CD4-positive, CD25-positive, alpha-beta regulatory T cell (primary cell): Measurements from ENCODE around the gene RBFOX2. TPM values are rescaled to one million over a fixed set of nuclear protein-coding genes. Genes with fewer than 3 reads are reported as not detected.

Source experiments
- ATAC-seq, 2 donors: fragments of 150-1000 bp; cut with Tn5 transposase; one replicate each; pipeline ENCODE4 v1.10.0; 2021; ENCODE audit warnings: low read depth in 2 of 2, moderate number of reproducible peaks in 2 of 2, moderate library complexity in 1 of 2
- DNase-seq, 3 donors: peaks; one replicate each; pipeline versions ENCODE4 v3.0.0 to v3.0.0-alpha.2; 2012 to 2022; ENCODE audit warnings: mixed read lengths in 1 of 3
- H3K27ac ChIP-seq: one replicate; pipeline ENCODE4 v1.7.0; 2013; ENCODE audit warnings: mild to moderate bottlenecking, low read length; ENCODE audit not compliant: insufficient read depth, poor library complexity, severe bottlenecking
- H3K27me3 ChIP-seq: one replicate; pipeline ENCODE4 v1.7.0; 2013; ENCODE audit warnings: low read length; ENCODE audit not compliant: control insufficient read depth, insufficient read depth
- H3K36me3 ChIP-seq: one replicate; pipeline ENCODE4 v1.7.0; 2013; ENCODE audit warnings: mild to moderate bottlenecking, low read length, moderate library complexity; ENCODE audit not compliant: control insufficient read depth, insufficient read depth
- H3K4me1 ChIP-seq: 2 replicates; pipeline ENCODE4 v1.7.0; 2013; ENCODE audit warnings: mild to moderate bottlenecking, low read length; ENCODE audit not compliant: insufficient read depth, control insufficient read depth, poor library complexity, severe bottlenecking
- H3K4me3 ChIP-seq: one replicate; pipeline ENCODE4 v1.7.0; 2013; ENCODE audit warnings: low read depth, mild to moderate bottlenecking, low read length, moderate library complexity
- H3K9me3 ChIP-seq, 2 experiments: 1 replicate in 1 of 2; 2 replicates in 1 of 2; pipeline ENCODE4 v1.7.0; 2013; ENCODE audit warnings: low read length in 2 of 2, mild to moderate bottlenecking in 1 of 2, moderate library complexity in 1 of 2; ENCODE audit not compliant: control insufficient read depth in 2 of 2
- H3K27ac Mint-ChIP-seq, 3 donors: one replicate each; pipeline ENCODE4 v1.8.0; 2020 to 2022; ENCODE audit warnings: mild to moderate bottlenecking in 3 of 3, mixed read lengths in 3 of 3, moderate library complexity in 2 of 3
- H3K27me3 Mint-ChIP-seq: one replicate; pipeline ENCODE4 v1.8.0; 2022; ENCODE audit warnings: mild to moderate bottlenecking, mixed read lengths
- H3K36me3 Mint-ChIP-seq: one replicate; pipeline ENCODE4 v1.8.0; 2020; ENCODE audit warnings: mixed read lengths
- H3K4me1 Mint-ChIP-seq, 4 donors: one replicate each; pipeline ENCODE4 v1.8.0; 2020 to 2022; ENCODE audit warnings: mixed read lengths in 4 of 4, mild to moderate bottlenecking in 1 of 4
- H3K4me3 Mint-ChIP-seq, 4 donors: one replicate each; pipeline ENCODE4 v1.8.0; 2020 to 2022; ENCODE audit warnings: mild to moderate bottlenecking in 4 of 4, mixed read lengths in 4 of 4, moderate library complexity in 3 of 4
- H3K9me3 Mint-ChIP-seq, 7 donors: one replicate each; pipeline ENCODE4 v1.8.0; 2020 to 2022; ENCODE audit warnings: mixed read lengths in 7 of 7, mild to moderate bottlenecking in 3 of 7, moderate library complexity in 2 of 7
- polyA plus RNA-seq, 4 donors: library from polyadenylated mRNA; unstranded; fragments of 300-500 nt; fragmentation: Illumina TruSeq; gene quantifications; one replicate each; pipeline ENCODE4 v1.2.3, GENCODE V29; 2021
- total RNA-seq: library from RNA; stranded (reverse); gene quantifications from one replicate; pipeline ENCODE4 v1.2.3, GENCODE V29; 2022

RBFOX2 gene
- total and polyA plus RNA-seq, 5 donors from 2014 or later = 0.25 to 0.52 TPM; not detected in 3

DNA sequence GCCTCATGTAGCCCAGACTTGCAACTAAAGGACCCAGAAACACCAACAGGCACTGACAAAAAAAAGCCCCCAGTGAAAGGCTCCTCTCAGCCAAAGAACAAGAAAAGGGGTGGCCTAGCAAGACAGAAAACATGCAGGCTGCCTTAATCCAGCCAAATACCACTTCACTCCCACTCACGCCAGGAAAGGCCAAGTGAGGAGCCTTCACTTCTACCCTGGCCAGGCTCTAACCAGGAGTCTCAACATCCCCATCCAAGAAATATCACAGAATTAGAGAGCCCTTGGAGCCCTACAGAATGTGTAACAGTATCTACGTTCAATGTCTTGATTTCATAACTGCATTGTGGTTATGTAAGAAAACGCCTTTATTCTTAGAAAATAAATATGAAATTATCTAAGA lies 162.0 kb downstream of the RBFOX2 start:
- Mint-ChIP-seq H3K4me3 (no peak overlapping the region), H3K27me3 (peaks cover 24% of the 10 kb centered on the region), H3K4me1 (no peaks in the 10 kb centered on the region), H3K9me3 (peaks cover 0 to 2% (median 0%) of the 10 kb centered on the region in 7 donors), H3K27ac (no peak overlapping the region), H3K36me3 (no peaks in the 10 kb centered on the region)
- Histone ChIP-seq H3K27me3 (no peaks in the 10 kb centered on the region), H3K4me1 (no peaks in the 10 kb centered on the region), H3K27ac (no peak overlapping the region), H3K36me3 (no peaks in the 10 kb centered on the region), H3K9me3 (no peaks in the 10 kb centered on the region), H3K4me3 (no peak overlapping the region)
- DNase-seq = no peak
- no peak for ATAC-seq

DNA sequence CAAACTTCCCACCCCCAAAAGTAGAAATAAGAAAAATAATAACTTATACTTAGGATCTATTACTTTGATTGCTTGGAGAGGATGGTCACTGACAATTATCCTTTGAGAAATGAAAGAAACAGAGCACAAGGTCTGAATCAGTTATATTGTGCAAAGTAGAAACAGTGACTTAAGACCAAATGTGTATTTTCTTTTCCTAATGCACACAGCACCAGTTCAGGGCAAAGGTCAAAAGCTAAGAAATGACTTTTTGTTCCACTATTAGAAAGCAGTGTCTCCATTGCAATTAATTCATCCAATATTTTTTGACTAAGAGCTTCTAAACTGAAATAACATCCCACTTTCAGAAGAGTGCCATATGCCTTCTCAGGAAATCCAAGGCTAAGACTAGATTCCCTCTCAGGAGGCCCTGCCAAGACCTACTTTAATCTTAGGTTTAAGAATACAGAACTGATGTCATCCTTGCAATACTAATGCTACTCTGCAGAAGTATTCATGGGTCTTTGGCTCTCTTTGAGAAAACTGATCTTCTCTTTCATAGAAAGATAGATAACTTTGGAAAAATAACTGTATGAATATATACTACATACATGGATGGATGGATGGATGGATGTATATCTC lies 164.0 kb downstream of the RBFOX2 start:
- no peaks in the 10 kb centered on the region for H3K36me3 Mint-ChIP-seq
- H3K36me3 ChIP-seq = no peaks in the 10 kb centered on the region
- H3K27me3 ChIP-seq = no peaks in the 10 kb centered on the region
- no peaks in the 10 kb centered on the region for H3K4me1 ChIP-seq
- H3K4me3 Mint-ChIP-seq = no peak overlapping the region
- no peaks in the 10 kb centered on the region for H3K9me3 ChIP-seq
- H3K4me3 ChIP-seq = no peak overlapping the region
- no peaks in the 10 kb centered on the region for H3K4me1 Mint-ChIP-seq
- ATAC-seq (no peak), DNase-seq (no peak)
- no peak overlapping the region for H3K27ac ChIP-seq
- peaks cover 12% of the 10 kb centered on the region for H3K27me3 Mint-ChIP-seq
- H3K27ac Mint-ChIP-seq = no peak overlapping the region
- H3K9me3 Mint-ChIP-seq = no peaks in the 10 kb centered on the region

GRCh38 chr22:35863432-35863831 lies 165.2 kb downstream of the RBFOX2 start:
- no peaks in the 10 kb centered on the region for H3K36me3 Mint-ChIP-seq
- ATAC-seq (no peak), DNase-seq (no peak)
- H3K27ac Mint-ChIP-seq = no peak overlapping the region
- Histone ChIP-seq H3K9me3 (no peaks in the 10 kb centered on the region), H3K27me3 (no peaks in the 10 kb centered on the region), H3K4me3 (no peak overlapping the region), H3K4me1 (no peaks in the 10 kb centered on the region), H3K27ac (no peak overlapping the region), H3K36me3 (no peaks in the 10 kb centered on the region)
- peaks cover 9% of the 10 kb centered on the region for H3K27me3 Mint-ChIP-seq
- H3K9me3 Mint-ChIP-seq = no peaks in the 10 kb centered on the region
- H3K4me1 Mint-ChIP-seq = no peaks in the 10 kb centered on the region
- H3K4me3 Mint-ChIP-seq = no peak overlapping the region

- Mint-ChIP-seq H3K36me3 (no peaks in the 10 kb centered on the region), H3K9me3 (no peaks in the 10 kb centered on the region), H3K4me3 (no peak overlapping the region), H3K4me1 (no peaks in the 10 kb centered on the region), H3K27ac (no peak overlapping the region), H3K27me3 (peaks cover 9% of the 10 kb centered on the region)
- H3K27ac ChIP-seq = no peak overlapping the region
- no peak for ATAC-seq
- H3K36me3 ChIP-seq = no peaks in the 10 kb centered on the region
- H3K4me3 ChIP-seq = no peak overlapping the region
- no peak for DNase-seq
- H3K4me1 ChIP-seq = no peaks in the 10 kb centered on the region
- no peaks in the 10 kb centered on the region for H3K27me3 ChIP-seq
- no peaks in the 10 kb centered on the region for H3K9me3 ChIP-seq
Observed at GRCh38 chr22:35862697-35863096, 165.9 kb downstream of the RBFOX2 start.

GRCh38 chr22:35861451-35861850 lies 167.2 kb downstream of the RBFOX2 start:
- Mint-ChIP-seq H3K27me3 (peaks cover 8% of the 10 kb centered on the region), H3K27ac (no peak overlapping the region)
- no peak for ATAC-seq

GRCh38 chr22:35860837-35861236 lies 167.8 kb downstream of the RBFOX2 start:
- ATAC-seq (no peak), DNase-seq (no peak)
- no peaks in the 10 kb centered on the region for H3K9me3 Mint-ChIP-seq
- no peak overlapping the region for H3K27ac ChIP-seq
- no peaks in the 10 kb centered on the region for H3K36me3 Mint-ChIP-seq
- H3K36me3 ChIP-seq = no peaks in the 10 kb centered on the region
- no peak overlapping the region for H3K27ac Mint-ChIP-seq
- no peaks in the 10 kb centered on the region for H3K27me3 ChIP-seq
- H3K27me3 Mint-ChIP-seq = peaks cover 11% of the 10 kb centered on the region
- no peaks in the 10 kb centered on the region for H3K9me3 ChIP-seq
- no peaks in the 10 kb centered on the region for H3K4me1 Mint-ChIP-seq
- no peaks in the 10 kb centered on the region for H3K4me1 ChIP-seq
- H3K4me3 ChIP-seq = no peak overlapping the region
- H3K4me3 Mint-ChIP-seq = no peak overlapping the region

More at GRCh38 chr22:35861451-35861850, 167.2 kb downstream of the RBFOX2 start:
- Histone ChIP-seq H3K4me3 (no peak overlapping the region), H3K36me3 (no peaks in the 10 kb centered on the region), H3K4me1 (no peaks in the 10 kb centered on the region), H3K9me3 (no peaks in the 10 kb centered on the region), H3K27ac (no peak overlapping the region), H3K27me3 (no peaks in the 10 kb centered on the region)
- Mint-ChIP-seq H3K4me1 (no peaks in the 10 kb centered on the region), H3K4me3 (no peak overlapping the region), H3K36me3 (no peaks in the 10 kb centered on the region), H3K9me3 (no peaks in the 10 kb centered on the region)
- no peak for DNase-seq

DNA sequence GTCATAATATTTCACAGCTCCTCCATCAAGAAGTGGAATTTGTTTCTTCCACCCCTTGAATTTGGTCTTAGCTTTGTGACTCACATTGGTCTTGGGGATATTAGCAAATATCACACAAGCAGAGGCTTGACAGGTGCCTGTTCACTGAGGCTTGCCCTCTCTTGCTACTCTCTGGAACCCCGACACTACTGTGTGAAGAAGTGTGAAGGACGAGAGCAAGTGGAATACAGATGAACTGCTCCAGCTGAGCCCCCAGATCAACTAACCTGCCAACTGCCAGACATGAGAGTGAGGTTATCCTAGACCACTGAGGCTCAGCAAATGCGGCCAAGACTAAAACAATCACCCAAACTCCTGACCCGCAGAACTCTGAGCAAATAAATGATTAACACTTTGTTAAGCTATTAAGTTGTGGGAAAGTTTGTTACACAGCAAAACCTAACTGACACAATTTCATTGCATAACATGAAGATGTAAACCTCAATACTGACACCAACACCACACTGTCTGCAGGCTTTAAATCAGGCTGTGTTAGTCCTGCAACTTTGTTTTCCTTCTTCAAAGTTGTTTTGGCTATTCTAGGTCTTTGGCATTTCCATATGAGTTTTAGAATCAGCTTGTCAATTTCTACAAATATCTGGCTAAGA lies 168.4 kb downstream of the RBFOX2 start:
- H3K27ac ChIP-seq = no peak overlapping the region
- peaks cover 11% of the 10 kb centered on the region for H3K27me3 Mint-ChIP-seq
- H3K4me1 ChIP-seq = no peaks in the 10 kb centered on the region
- no peak overlapping the region for H3K27ac Mint-ChIP-seq
- no peaks in the 10 kb centered on the region for H3K9me3 Mint-ChIP-seq
- H3K4me3 ChIP-seq = no peak overlapping the region
- no peaks in the 10 kb centered on the region for H3K27me3 ChIP-seq
- DNase-seq (no peak), ATAC-seq (no peak)
- H3K36me3 Mint-ChIP-seq = no peaks in the 10 kb centered on the region
- H3K36me3 ChIP-seq = no peaks in the 10 kb centered on the region
- no peaks in the 10 kb centered on the region for H3K4me1 Mint-ChIP-seq
- H3K9me3 ChIP-seq = no peaks in the 10 kb centered on the region
- H3K4me3 Mint-ChIP-seq = no peak overlapping the region

- Histone ChIP-seq H3K9me3 (no peaks in the 10 kb centered on the region), H3K27me3 (no peaks in the 10 kb centered on the region)
Observed at GRCh38 chr22:35854334-35854733, 174.3 kb downstream of the RBFOX2 start.

More at GRCh38 chr22:35854334-35854733, 174.3 kb downstream of the RBFOX2 start:
- H3K27ac ChIP-seq = no peak overlapping the region
- ATAC-seq (no peak), DNase-seq (no peak)
- peaks cover 10% of the 10 kb centered on the region for H3K27me3 Mint-ChIP-seq
- H3K4me1 Mint-ChIP-seq = no peaks in the 10 kb centered on the region
- no peaks in the 10 kb centered on the region for H3K9me3 Mint-ChIP-seq
- H3K4me3 ChIP-seq = no peak overlapping the region
- no peak overlapping the region for H3K27ac Mint-ChIP-seq
- H3K4me1 ChIP-seq = no peaks in the 10 kb centered on the region
- no peaks in the 10 kb centered on the region for H3K36me3 Mint-ChIP-seq
- no peaks in the 10 kb centered on the region for H3K36me3 ChIP-seq
- no peak overlapping the region for H3K4me3 Mint-ChIP-seq
